VCaP (cell line): Measurements from ENCODE around the gene TNNT3.

ENCODE experiments used
- H3K27ac ChIP-seq: fragments of 450-650 bp; 2 replicates; pipeline ENCODE4 v1.5.1; 2017
- TF ChIP-seq, protein P1 (sequence below): fragments of 450-650 bp; conservative IDR thresholded peaks from 2 replicates; pipeline ENCODE4 v1.5.1; 2017; ENCODE audit warnings: mild to moderate bottlenecking, moderate library complexity

Gene TNNT3

DNA sequence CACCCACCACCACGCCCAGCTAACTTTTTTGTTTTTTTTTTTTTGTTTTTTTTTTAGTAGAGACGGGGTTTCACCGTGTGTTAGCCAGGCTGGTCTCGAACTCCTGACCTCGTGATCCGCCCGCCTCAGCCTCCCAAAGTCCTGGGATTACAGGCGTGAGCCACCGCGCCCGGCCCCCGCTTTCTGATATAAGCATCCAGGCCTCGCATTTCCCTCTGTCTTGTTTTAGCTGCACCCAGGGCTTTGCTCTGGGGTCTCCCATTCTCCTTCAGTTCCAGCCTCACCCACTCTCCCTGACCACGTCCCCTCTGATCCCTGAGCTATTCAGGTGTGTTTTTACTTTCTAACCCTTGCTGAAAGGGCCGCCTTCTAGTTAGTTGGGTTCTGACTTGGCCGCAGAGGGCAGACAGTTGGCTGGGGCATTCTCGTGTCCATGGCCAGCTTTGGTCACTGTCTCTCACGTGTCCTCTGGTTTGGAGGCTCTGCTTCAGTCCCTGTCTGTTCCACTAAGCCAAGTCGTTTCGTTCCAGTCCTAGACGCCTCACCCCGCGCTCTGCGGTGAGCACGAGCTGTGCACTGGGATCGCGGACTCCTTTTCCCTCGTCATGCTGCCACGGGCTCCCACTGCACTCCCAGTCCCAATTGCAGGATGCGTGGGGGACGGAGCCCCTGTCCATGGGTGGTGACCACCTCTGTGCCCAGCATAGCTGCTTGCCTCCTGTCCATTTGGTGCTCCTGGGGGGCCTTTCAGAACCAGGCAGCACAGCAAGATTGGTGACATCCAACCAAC lies 6.0 kb upstream of the TNNT3 start:
- H3K27ac ChIP-seq = no peak overlapping the region
- TF ChIP-seq, protein P1, sequence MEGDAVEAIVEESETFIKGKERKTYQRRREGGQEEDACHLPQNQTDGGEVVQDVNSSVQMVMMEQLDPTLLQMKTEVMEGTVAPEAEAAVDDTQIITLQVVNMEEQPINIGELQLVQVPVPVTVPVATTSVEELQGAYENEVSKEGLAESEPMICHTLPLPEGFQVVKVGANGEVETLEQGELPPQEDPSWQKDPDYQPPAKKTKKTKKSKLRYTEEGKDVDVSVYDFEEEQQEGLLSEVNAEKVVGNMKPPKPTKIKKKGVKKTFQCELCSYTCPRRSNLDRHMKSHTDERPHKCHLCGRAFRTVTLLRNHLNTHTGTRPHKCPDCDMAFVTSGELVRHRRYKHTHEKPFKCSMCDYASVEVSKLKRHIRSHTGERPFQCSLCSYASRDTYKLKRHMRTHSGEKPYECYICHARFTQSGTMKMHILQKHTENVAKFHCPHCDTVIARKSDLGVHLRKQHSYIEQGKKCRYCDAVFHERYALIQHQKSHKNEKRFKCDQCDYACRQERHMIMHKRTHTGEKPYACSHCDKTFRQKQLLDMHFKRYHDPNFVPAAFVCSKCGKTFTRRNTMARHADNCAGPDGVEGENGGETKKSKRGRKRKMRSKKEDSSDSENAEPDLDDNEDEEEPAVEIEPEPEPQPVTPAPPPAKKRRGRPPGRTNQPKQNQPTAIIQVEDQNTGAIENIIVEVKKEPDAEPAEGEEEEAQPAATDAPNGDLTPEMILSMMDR = no peak

DNA sequence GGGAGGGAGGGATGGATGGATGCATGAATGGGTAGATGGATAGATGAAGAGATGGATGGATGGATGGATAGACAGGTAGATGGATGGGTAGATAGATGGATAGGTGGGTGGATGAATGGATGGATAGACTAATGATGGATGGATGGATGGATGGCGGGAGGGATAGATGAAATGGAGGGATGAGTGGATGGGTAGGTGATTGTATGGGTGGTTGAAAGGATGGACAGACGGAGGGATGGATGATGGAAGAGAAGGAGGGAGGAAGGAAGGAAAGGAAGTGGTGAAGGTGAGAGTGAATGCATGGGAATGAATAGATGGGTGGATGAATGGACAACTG lies 3.7 kb upstream of the TNNT3 start:
- TF ChIP-seq, protein P1 = no peak
- no peak overlapping the region for H3K27ac ChIP-seq

DNA sequence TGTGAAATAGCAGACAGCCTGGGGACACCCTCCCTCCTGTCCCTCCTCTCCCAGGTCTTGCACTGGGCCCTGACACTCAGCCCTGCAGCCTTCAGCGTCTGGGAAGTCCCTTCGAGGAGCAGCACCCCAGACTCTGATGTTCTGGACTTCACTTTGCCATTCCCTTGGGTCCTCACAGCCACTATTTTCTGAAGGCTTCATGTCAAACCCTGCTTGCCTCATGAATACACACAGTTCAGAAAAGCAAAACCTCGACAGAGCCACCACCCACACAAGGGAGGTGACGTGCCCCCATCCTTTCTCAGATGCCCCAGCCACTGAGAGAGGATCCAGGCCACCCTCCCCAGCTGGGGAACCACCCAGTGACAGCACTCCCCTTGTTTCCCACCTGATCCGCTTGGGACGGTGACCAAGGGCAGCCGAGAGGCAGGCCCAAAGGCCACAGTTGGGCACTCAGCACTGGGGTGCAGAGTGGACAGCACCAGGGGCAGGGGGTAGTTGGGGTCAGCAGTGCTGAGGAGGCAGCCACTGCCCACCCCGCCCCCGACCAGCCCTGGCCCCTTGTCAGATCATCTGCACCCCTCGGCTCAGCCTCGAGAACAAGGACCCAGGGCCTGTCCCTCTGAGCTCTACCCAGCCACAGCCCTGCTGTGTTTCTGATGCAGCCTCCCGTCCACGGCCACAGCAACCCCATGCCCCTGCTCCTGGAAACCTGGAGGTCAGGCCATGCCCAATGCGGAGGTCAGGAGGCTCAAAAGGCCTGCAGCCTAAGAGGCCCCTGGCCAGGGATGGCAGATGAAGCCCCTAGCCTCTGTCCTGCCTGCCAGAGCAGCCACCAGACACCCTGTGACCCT lies 3.1 kb upstream of the TNNT3 start:
- no peak overlapping the region for H3K27ac ChIP-seq
- TF ChIP-seq, protein P1 = no peak

DNA sequence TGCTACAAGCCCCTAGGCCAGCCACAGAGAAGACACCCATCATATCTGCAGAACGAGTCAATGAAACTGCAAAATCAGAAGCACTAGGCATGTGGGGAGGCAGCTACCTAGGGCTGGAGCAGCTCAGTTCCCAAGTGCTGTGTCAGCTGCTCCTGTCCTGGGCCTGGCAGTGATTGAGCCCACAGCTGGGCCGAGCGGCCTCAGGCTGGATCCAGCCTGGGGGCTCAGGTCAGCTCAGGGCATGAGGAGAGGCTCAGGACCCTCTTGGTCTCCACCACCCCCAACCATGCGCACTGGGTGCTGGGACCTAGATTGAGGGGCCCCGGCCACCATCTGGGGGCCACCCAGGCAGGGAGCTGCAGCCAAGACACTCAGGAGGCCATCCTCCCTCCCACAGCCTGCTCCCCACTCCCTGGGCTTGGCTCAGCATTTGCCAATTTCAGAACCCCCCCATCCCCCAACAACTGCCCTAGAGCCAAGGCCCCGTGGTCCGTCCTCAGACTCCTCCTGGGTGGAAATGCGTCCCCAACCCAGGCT lies 2.4 kb upstream of the TNNT3 start:
- TF ChIP-seq, protein P1 = no peak
- no peak overlapping the region for H3K27ac ChIP-seq

DNA sequence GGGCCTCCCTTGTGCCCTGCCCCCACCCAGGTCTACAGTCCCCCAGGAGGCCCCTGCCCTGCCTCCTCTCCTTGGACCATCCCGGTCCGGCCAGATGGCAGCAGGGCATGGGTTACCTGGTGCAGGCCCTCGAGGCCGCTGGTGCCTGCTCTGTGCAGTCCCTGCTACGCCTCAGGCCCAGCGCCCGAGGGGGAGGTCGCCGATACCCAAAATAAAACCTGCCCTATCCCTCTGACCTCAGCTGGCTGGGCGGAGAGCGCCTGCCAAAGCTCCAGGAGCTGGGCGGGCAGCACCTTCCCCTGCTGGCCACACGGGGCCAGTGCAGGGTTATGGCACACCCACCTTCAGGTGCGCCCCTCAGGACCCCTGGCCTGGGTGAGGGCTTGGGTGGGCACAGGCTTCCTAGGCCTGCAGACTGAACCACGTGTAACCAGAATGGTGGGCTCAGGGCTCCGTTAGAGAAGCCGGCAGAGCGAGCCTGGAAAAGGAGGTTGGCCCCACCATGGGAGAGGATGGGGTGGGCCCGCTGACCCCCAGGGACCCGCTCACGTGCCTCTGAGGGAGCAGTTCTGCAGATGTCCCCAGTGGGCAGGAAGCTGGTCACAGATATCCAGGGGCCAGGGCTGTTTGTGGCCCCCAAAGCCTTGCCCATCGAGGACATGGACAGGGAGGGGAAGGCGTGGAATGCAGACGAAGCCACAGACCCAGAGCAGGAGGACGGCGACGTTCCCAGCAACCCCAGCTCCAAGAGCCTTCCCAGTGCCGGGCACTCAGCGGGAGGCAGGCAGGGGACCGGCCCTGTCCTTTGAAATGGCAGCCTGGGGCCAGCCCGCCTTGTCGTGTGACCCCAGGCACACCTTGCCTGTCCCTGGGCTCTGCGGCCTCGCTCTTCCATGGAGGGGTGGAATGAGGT lies 1.7 kb upstream of the TNNT3 start:
- TF ChIP-seq, protein P1 = peak; percentile 43; the same call in 1 of the 2 replicates
- H3K27ac ChIP-seq = no peak overlapping the region

DNA sequence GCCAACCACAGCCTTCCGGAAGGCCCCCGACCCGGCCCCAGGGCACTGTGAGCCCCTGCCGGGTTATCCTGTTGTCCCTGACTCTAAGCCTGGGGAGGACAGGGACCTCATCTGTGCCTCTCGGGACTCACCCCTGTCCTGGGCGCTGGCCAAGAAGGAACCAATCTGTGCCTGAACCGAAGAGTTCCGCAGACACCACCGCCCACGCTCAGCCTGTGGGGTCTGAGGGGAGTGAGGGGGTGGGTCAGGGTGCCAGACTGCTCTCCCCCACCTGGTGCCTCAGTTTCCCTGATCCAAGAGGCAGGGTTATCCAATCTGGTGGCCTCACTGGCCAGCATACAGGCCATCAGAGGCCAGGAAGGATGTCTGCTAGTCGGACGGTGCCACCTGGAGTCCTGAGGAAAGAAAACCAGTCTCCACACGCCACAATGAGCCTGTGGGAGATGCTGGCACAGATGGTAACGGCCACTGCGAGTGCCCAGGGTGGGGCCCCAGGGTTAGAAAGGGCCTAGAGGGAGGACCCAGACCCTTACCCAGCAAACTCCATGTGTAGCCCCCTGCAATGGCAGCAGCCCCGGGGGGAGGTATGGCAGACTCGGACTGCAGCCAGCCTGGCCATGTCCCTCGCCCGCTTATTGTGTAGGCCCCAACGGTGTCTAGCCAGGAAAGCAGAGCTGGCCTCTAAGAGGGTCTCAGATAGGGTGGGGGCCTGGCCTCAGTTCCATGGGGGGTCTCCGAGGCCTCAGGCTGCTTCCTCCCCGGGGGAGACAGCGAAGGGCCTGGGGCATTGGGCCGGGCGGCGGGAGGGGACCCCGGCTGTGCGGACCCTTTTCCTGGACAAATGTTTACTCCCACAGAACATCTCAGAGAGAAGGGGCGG lies 827 bp upstream of the TNNT3 start:
- TF ChIP-seq, protein P1 = 0 out of 2 replicates have a peak, but pooled peaks have one; percentile 9
- H3K27ac ChIP-seq = no peak overlapping the region
